Psoas muscle (tissue), 8 donors: ENCODE results near the gene ANKRD7. TPM values are rescaled to one million over a fixed set of nuclear protein-coding genes. Genes with fewer than 3 reads are reported as not detected.
A peak's percentile ranks its signal among the peaks of the same experiment; 100 is the strongest.

Experiments
- ATAC-seq, 4 donors: fragments of 200-7000 bp; cut with Tn5 transposase; one replicate each; pipeline ENCODE4 v1.9.1; 2020; ENCODE audit warnings: moderate library complexity in 3 of 4, mild to moderate bottlenecking in 2 of 4
- DNase-seq, 2 donors: peaks; one replicate each; pipeline ENCODE4 v3.0.0-alpha.2; 2020
- H3K27ac ChIP-seq: fragments of 200-600 bp; one replicate; pipeline ENCODE4 v1.8.0; 2022
- H3K27me3 ChIP-seq, 3 donors: fragments of 200-600 bp in 1 of 3; one replicate each; pipeline versions ENCODE4 v1.6.1 to v1.8.0; 2013 to 2022; ENCODE audit warnings: low read length in 2 of 3, mild to moderate bottlenecking in 2 of 3, moderate library complexity in 1 of 3; ENCODE audit not compliant: insufficient read depth in 3 of 3
- H3K36me3 ChIP-seq, 2 donors: fragments of 200-600 bp in 1 of 2; one replicate each; pipeline versions ENCODE4 v1.6.1 to v1.8.0; 2013 to 2022; ENCODE audit warnings: low read depth in 1 of 2, mild to moderate bottlenecking in 1 of 2, moderate library complexity in 1 of 2; ENCODE audit not compliant: insufficient read depth in 1 of 2
- H3K4me1 ChIP-seq: fragments of 200-600 bp; one replicate; pipeline ENCODE4 v1.8.0; 2022
- H3K4me3 ChIP-seq: fragments of 200-600 bp; one replicate; pipeline ENCODE4 v1.8.0; 2022; ENCODE audit warnings: mild to moderate bottlenecking
- H3K9me3 ChIP-seq: fragments of 200-600 bp; one replicate; pipeline ENCODE4 v1.8.0; 2022
- CTCF ChIP-seq: fragments of 200-600 bp; IDR thresholded peaks from one replicate; pipeline ENCODE4 v1.8.0; 2022; ENCODE audit warnings: antibody characterized with exemption
- WGBS, 3 donors: extraction: QIAGEN DNeasy Blood & Tissue Kit; methylation state at CpG; one replicate each; pipeline versions ENCODE4 v1.1.6 to v1.1.7; 2013; 5-methylcytosine and 5-hydroxymethylcytosine counted together
- intact Hi-C, 2 donors: fragments of 100-400 bp; cut with DNase I; formaldehyde crosslinking; loops; one replicate each; pipeline versions ENCODE4 v1.11.0 to v1.14.2; 2022
- polyA plus RNA-seq, 3 donors: library from polyadenylated mRNA; stranded (reverse); fragments of 200-250 nt; gene quantifications; one replicate each; pipeline ENCODE4 v1.2.3, GENCODE V29; 2013
- total RNA-seq, 4 donors: library from RNA; stranded (reverse); fragmentation: NEBNext Ultra II Directional in 2 of 4; extraction: Animal tissue kit (Norgen Biotek cat#: 25700) in 2 of 4; gene quantifications; one replicate each; pipeline versions ENCODE4 v1.2.1 to v1.2.4, GENCODE V29; 2021 to 2023
- donor health status: healthy with polysubstance abuse.
- donor health status: DM: no; HTN: no; CAD: no; lungs with moderate emphysema.
- donor health status: Bipolar disorder and iron deficiency.
- donor health status: healthy.
- donor health status: DM: yes; HTN: yes; CAD: no.
- donor health status: DM: no; HTN: no; CAD: no.
- donor health status: DM: no; HTN: no; CAD: no.
- donor health status: DM: yes; HTN: yes; CAD: no.

Gene ANKRD7
- total and polyA plus RNA-seq, 7 donors = 0.15 to 0.82 (median 0.40) TPM; not detected in 2

GRCh38 chr7:118214051-118214832 is 10.3 kb upstream of the ANKRD7 start:
- peak; percentile 74 to 85 for DNase-seq
- ATAC-seq = peak; percentile 72 to 99 (median 94)
- H3K36me3 ChIP-seq = no peaks in the 10 kb centered on the region
- 3 to 14% (median 11%) methylated on average over 49 of the region's 49 CpGs for WGBS, 3 donors
- TF ChIP-seq CTCF = no peak
- no peaks in the 10 kb centered on the region for H3K4me1 ChIP-seq
- intact Hi-C loops = no loop called here
- peak overlapping the region; percentile 39 for H3K27ac ChIP-seq
- no peaks in the 10 kb centered on the region for H3K9me3 ChIP-seq
- peak overlapping the region; percentile 78 for H3K4me3 ChIP-seq
- H3K27me3 ChIP-seq = no peaks in the 10 kb centered on the region

GRCh38 chr7:118214833-118215182 is 9.7 kb upstream of the ANKRD7 start:
- intact Hi-C loops = no loop called here
- WGBS, 3 donors = 39 to 50% (median 41%) methylated on average over 3 of the region's 3 CpGs
- Histone ChIP-seq H3K9me3 (no peaks in the 10 kb centered on the region), H3K4me3 (peak overlapping the region; percentile 78), H3K36me3 (no peaks in the 10 kb centered on the region), H3K4me1 (no peaks in the 10 kb centered on the region), H3K27me3 (no peaks in the 10 kb centered on the region), H3K27ac (peak overlapping the region; percentile 39)
- ATAC-seq (peak; percentile 6 to 55 (median 14)), DNase-seq (no peak)
- no peak for TF ChIP-seq CTCF

GRCh38 chr7:118217210-118217619 is 7.3 kb upstream of the ANKRD7 start:
- ATAC-seq = no peak
- Histone ChIP-seq H3K27ac (no peak overlapping the region), H3K36me3 (no peaks in the 10 kb centered on the region), H3K27me3 (no peaks in the 10 kb centered on the region), H3K9me3 (no peaks in the 10 kb centered on the region), H3K4me1 (no peaks in the 10 kb centered on the region), H3K4me3 (no peak overlapping the region)
- intact Hi-C loops = no loop called here
- WGBS, 3 donors = 54 to 75% (median 60%) methylated on average over 1 of the region's 1 CpG
- DNase-seq = no peak
- TF ChIP-seq CTCF = no peak

- TF ChIP-seq CTCF = no peak
- DNase-seq (no peak), ATAC-seq (no peak)
- H3K9me3 ChIP-seq = no peaks in the 10 kb centered on the region
- H3K4me3 ChIP-seq = no peak overlapping the region
- no peak overlapping the region for H3K27ac ChIP-seq
- H3K27me3 ChIP-seq = no peaks in the 10 kb centered on the region
- 73 to 82% (median 78%) methylated on average over 8 of the region's 8 CpGs for WGBS, 3 donors
- no peaks in the 10 kb centered on the region for H3K36me3 ChIP-seq
- no peaks in the 10 kb centered on the region for H3K4me1 ChIP-seq
- intact Hi-C loops = no loop called here
Observed at GRCh38 chr7:118218413-118219156, 5.9 kb upstream of the ANKRD7 start.
